GM21526 (cell line): ENCODE measurements around the gene AXL.
"Not testable (repeated sequence)": the region's sequence is repeated elsewhere in the genome, so short reads cannot be mapped to it uniquely, and the experiment has no call there.

Experiments
- ATAC-seq: cut with Tn5 transposase; IDR thresholded peaks from one replicate; pipeline ENCODE4 v1.9.1; 2021; ENCODE audit warnings: moderate library complexity; ENCODE audit not compliant: unreplicated experiment, low FRiP score

AXL gene

DNA sequence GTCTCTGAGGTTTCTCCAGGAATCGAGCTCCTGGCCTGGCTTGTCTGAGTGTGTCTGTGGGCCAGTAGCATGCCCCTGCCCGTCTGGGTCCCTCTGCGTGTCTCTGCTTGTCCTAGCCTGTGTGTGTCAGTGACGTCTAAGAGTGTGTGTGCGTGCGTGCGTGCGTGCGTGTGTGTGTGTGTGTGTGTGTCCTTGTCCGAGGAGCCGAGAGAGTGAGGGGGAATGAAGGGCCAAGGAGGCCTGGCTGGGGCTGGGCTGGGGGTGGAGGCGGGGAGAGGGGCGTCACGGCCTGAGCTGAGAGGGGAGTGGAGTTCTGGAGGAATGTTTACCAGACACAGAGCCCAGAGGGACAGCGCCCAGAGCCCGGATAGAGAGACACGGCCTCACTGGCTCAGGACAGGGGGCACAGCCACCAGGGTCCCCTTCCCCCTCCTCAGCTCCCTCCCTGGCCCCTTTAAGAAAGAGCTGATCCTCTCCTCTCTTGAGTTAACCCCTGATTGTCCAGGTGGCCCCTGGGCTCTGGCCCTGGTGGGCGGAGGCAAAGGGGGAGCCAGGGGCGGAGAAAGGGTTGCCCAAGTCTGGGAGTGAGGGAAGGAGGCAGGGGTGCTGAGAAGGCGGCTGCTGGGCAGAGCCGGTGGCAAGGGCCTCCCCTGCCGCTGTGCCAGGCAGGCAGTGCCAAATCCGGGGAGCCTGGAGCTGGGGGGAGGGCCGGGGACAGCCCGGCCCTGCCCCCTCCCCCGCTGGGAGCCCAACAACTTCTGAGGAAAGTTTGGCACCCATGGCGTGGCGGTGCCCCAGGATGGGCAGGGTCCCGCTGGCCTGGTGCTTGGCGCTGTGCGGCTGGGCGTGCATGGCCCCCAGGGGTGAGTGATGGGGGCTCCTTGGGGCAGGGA, at the start of gene AXL:
Gene AXL (plus strand): TSS at position 609 of the 893 bp plus-strand sequence. CDS start 170 bp downstream, at position 779.
- no peak for ATAC-seq

- no peak for ATAC-seq
These were observed 46.5 kb upstream of the AXL start for GRCh38 chr19:41172297-41173164.

DNA sequence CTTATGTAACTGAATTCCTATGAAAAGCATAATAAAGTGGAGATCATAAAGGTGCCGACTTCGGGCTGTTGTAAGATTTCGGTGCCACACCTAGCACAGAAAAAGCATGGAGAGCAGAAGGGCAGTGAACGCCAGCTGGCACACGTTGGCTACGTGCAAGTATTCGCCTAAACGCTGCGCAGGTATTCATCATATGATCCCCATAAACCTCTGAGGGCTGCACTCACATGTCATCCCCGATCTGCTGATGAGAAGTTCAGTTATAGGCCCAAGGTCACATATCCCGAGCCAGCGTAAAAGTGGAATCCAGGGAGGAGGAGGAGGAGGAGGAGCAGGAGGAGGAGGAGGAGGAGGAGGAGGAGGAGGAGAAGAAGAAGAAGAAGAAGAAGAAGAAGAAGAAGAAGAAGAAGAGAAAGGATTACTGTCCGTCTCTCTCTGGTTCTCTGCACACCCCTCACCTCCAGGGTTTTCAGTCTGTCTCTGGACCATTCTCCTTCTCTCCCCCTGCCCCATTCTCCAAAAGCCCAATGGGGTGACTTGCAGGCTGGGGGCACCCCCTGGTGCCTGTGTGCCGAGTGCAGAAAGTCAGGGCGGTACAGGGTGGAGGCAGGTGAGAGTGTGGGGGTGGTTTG, 44.6 kb upstream of the AXL start:
- ATAC-seq = no peak

GRCh38 chr19:41175801-41176777, 42.9 kb upstream of the AXL start:
- no peak for ATAC-seq

DNA sequence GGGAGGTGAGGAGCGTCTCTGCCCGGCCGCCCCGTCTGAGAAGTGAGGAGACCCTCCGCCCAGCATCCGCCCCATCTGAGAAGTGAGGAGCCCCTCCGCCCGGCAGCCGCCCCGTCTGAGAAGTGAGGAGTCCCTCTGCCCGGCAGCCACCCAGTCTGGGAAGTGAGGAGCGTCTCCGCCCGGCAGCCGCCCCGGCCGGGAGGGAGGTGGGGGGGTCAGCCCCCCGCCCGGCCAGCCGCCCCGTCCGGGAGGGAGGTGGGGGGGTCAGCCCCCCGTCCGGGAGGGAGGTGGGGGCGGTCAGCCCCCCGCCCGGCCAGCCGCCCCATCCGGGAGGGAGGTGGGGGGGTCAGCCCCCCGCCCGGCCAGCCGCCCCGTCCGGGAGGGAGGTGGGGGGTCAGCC, 38.9 kb upstream of the AXL start:
- not testable (repeated sequence) for ATAC-seq

GRCh38 chr19:41186971-41187883, 31.8 kb upstream of the AXL start:
- ATAC-seq = no peak

GRCh38 chr19:41187884-41188279, 31.1 kb upstream of the AXL start:
- ATAC-seq = no peak

- no peak for ATAC-seq
These were observed 29.5 kb upstream of the AXL start for GRCh38 chr19:41189425-41190065.

DNA sequence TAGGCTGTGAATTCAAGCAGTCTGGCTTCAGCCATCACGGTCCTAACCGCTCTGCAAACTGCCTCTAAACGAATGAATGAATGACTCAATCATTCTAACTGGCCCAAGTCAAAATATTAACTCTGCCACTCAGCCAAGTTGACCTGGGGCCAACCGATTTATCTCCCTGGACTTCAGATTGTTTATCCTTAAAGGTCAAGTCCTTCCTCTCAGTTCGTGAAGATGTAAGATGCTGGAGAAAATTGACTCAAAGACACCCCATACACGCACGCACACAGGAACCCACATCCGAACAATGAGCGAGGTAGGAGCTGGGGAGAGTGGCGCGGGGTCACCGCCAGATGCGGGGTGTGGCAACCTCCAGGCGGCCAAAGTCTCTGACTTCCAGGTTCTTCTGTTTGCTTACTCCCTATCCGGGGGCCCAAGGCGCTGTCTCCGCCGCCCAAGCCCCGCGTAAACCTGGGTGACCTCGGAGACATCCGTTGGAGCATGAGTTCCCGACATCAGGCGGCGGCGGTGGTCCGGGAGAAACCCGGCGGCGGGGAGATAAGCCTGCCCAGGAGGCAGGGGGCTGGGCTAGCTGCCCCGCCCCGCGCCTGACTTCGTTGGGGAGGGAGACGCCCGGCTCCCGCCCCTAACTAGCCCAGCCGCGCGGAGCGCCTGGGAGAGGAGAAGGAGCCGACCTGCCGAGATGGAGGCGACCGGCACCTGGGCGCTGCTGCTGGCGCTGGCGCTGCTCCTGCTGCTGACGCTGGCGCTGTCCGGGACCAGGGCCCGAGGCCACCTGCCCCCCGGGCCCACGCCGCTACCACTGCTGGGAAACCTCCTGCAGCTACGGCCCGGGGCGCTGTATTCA, 26.2 kb upstream of the AXL start, which contains the start of gene CYP2S1:
Gene CYP2S1 (plus strand): TSS at position 646 of the 856 bp plus-strand sequence. CDS start 46 bp downstream, at position 692.
- no peak for ATAC-seq

DNA sequence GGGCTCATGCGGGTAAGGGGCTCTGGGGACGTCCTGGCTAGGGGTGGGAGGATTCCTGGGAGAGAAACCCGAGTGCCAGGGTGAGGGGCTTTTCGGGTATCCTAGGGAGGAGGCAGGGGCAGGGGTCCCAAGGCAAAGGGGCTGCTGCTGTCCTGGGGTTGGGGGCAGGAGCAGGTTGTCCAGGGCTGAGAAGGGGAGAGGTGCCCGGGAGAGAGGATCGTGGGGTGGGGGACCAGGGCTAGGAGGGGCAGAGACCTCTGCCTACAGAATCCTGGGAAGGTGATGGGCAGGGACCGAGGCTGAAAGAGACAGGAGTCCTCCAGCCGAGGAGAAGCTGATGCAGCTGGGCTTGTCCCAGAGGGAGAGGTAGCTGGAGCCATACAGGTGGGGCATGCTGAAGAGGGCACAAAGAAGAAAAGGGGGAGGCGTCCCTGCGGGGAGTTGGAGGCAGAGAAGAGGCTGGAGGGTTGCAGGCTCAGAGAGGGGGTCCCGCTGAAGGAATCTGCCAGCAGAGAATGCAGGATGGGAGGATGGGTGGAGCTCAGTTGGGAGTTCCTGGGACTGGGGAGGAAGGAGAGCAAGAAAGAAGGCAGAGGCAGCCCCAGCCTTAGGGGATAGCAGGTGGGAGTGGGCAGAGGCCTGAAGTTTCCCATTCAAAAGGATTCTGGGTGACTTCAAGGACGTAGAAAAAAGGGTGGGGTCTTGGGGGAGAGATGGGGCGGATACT, 25.4 kb upstream of the AXL start:
- ATAC-seq = no peak

DNA sequence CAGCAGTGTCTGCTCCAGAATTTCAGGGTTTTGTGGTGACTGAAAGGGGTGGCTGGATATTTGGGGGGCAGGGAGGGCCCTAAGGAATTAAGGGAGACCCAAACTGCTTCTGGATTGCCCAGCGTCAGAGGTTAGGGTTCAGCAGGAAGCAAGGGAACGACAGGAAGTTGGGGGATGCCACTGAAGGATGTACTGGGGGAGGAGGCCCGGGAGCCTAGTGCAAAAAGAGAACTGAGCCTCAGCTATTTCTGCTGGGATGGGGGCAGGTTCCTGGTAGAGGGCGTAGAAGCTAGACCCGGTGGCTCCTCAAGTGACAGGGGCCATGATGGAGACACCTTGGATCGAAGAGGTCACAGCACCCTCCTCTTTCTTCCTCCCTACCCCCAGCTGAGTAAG, 24.9 kb upstream of the AXL start:
- no peak for ATAC-seq

DNA sequence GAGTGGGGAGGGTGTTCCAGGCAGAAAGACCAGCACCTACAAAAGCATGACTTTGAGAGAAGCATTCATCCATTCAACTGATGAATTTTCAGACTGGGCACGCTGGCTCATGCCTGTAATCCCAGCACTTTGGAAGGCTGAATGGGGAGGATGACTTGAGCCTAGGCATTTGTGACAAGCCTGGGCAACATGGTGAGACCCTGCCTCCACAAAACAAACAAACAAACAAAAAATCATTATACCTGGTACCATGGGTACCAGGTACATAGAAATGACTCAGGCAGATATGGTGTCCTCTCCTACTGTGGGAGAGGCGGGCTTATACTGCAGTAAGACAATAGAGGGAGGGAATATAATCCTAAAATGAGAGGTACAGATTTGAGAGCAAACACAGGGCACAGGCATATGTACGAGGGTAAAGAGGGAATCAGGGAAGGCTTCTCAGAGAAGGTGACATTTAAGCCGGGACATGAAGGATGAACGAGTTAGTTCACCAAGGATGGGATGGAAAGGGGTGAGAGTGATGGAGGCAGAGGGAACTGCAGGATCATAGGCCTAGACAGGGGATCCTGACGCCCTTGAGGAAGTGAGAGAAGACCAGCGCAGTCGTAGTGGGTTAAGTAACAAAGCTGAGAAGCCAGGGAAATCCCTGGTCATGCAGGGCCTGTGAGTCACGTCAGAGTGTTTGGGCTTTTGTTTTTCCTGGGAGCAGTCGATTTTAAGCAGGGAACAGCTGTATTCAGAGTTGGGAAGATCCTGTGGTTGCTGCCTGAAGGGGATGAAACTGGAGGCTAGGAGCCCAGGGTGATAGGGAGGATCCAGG, 23.1 kb upstream of the AXL start:
- ATAC-seq = no peak

GRCh38 chr19:41198559-41198958, 20.5 kb upstream of the AXL start:
- ATAC-seq = no peak

DNA sequence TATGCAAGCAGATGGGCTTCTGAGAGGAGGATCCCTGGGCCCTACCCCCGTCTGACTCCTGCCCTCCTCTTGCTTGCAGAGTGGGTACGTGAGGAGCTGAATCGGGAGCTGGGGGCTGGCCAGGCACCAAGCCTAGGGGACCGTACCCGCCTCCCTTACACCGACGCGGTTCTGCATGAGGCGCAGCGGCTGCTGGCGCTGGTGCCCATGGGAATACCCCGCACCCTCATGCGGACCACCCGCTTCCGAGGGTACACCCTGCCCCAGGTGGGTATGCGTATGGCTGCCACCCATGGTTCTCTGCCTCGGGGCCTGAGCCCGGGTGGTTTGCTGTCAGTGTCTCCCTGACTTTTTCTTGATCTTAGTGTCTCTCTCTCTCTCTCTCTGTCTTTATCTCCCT, 15.7 kb upstream of the AXL start:
- ATAC-seq = no peak

- ATAC-seq = not testable (repeated sequence)
These were observed 14.7 kb upstream of the AXL start for GRCh38 chr19:41204338-41204737.

DNA sequence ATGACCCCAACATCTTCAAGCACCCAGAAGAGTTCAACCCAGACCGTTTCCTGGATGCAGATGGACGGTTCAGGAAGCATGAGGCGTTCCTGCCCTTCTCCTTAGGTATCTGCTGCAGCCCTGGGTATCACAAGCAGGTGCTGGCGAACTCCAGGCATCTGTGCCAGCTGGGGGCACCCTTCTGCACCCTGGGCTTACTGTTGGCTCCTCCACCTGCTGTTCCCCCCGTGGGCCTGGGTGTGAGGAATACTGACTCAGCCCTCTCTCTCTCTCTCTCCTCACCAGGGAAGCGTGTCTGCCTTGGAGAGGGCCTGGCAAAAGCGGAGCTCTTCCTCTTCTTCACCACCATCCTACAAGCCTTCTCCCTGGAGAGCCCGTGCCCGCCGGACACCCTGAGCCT, 13.0 kb upstream of the AXL start:
- no peak for ATAC-seq
